Stimulated activated CD8-positive, alpha-beta memory T cell treated with anti-CD3 and anti-CD28 coated beads, Interleukin-7, amount 100 ng/mL, for 4 hours (primary cell): ENCODE measurements around the gene P2RY1.
"Not testable (repeated sequence)": the region's sequence is repeated elsewhere in the genome, so short reads cannot be mapped to it uniquely, and the experiment has no call there.

Source experiments
- DNase-seq, 2 donors: peaks; one replicate each; pipeline ENCODE4 v3.0.0-alpha.2; 2020; ENCODE audit warnings: low read depth in 2 of 2

P2RY1 gene

GRCh38 chr3:152839511-152839910, 4.6 kb downstream of the P2RY1 start:
- no peak for DNase-seq

GRCh38 chr3:152841131-152841530, 6.2 kb downstream of the P2RY1 start:
- no peak for DNase-seq

- no peak for DNase-seq
These were observed 7.5 kb downstream of the P2RY1 start for GRCh38 chr3:152842413-152842812.

GRCh38 chr3:152843955-152844354, 9.0 kb downstream of the P2RY1 start:
- no peak for DNase-seq

GRCh38 chr3:152846572-152847202, 11.8 kb downstream of the P2RY1 start:
- DNase-seq, result not testable (repeated sequence)

- not testable (repeated sequence) for DNase-seq
These were observed 12.7 kb downstream of the P2RY1 start for GRCh38 chr3:152847599-152847998.

- DNase-seq, result no peak
These were observed 15.2 kb downstream of the P2RY1 start for GRCh38 chr3:152849996-152850578.

- DNase-seq, result no peak
These were observed 18.3 kb downstream of the P2RY1 start for GRCh38 chr3:152853196-152853595.

GRCh38 chr3:152857082-152857481, 22.2 kb downstream of the P2RY1 start:
- DNase-seq, result no peak

GRCh38 chr3:152858170-152858800, 23.4 kb downstream of the P2RY1 start:
- DNase-seq, result no peak

- DNase-seq, result no peak
These were observed 25.8 kb downstream of the P2RY1 start for GRCh38 chr3:152860736-152861135.

- DNase-seq, result no peak
These were observed 30.8 kb downstream of the P2RY1 start for GRCh38 chr3:152865668-152866245.

- DNase-seq, result no peak
These were observed 35.1 kb downstream of the P2RY1 start for GRCh38 chr3:152870027-152870426.

- DNase-seq, result not testable (repeated sequence)
These were observed 38.4 kb downstream of the P2RY1 start for GRCh38 chr3:152873314-152873713.

GRCh38 chr3:152874896-152875749, 40.2 kb downstream of the P2RY1 start:
- DNase-seq, result no peak

GRCh38 chr3:152879130-152879789, 44.3 kb downstream of the P2RY1 start:
- DNase-seq, result no peak

- DNase-seq, result no peak
These were observed 44.9 kb downstream of the P2RY1 start for GRCh38 chr3:152879790-152880174.

GRCh38 chr3:152885076-152885475, 50.1 kb downstream of the P2RY1 start:
- no peak for DNase-seq
